Uterus (tissue), 4 donors: Measurements from ENCODE around the gene SLC8A2. TPM values are rescaled to one million over a fixed set of nuclear protein-coding genes. Genes with fewer than 3 reads are reported as not detected.

Experiments
- DNase-seq, 2 donors: peaks; one replicate each; pipeline ENCODE4 v3.0.0-alpha.2; 2019 to 2020
- H3K27ac ChIP-seq, 2 donors: fragments of 200-600 bp; sonication (generic); 1 replicate in 1 of 2; 2 replicates in 1 of 2; pipeline ENCODE4 v1.5.1; 2016 to 2018
- H3K27me3 ChIP-seq, 2 donors: fragments of 200-600 bp; sonication (generic); one replicate each; pipeline ENCODE4 v1.5.1; 2018 to 2019; ENCODE audit warnings: control low read depth in 1 of 2
- H3K36me3 ChIP-seq, 2 donors: fragments of 200-600 bp; sonication (generic); one replicate each; pipeline ENCODE4 v1.5.1; 2019; ENCODE audit warnings: control low read depth in 1 of 2
- H3K4me1 ChIP-seq, 2 donors: fragments of 200-600 bp; sonication (generic); one replicate each; pipeline ENCODE4 v1.5.1; 2018 to 2019; ENCODE audit warnings: control low read depth in 1 of 2
- H3K4me3 ChIP-seq, 2 donors: fragments of 200-600 bp; sonication (generic); 1 replicate in 1 of 2; 2 replicates in 1 of 2; pipeline ENCODE4 v1.5.1; 2018 to 2019; ENCODE audit warnings: mild to moderate bottlenecking in 1 of 2
- H3K9me3 ChIP-seq, 2 donors: fragments of 200-600 bp; sonication (generic); one replicate each; pipeline ENCODE4 v1.5.1; 2019; ENCODE audit warnings: control low read depth in 1 of 2
- CTCF ChIP-seq, 4 experiments: fragments of 200-600 bp in 2 of 4; fragments of 450-650 bp in 2 of 4; sonication (generic) in 2 of 4; IDR thresholded peaks; one replicate each; pipeline ENCODE4 v1.5.1; 2016 to 2019; ENCODE audit warnings: antibody characterized with exemption in 4 of 4, mild to moderate bottlenecking in 2 of 4, moderate library complexity in 1 of 4
- POLR2A ChIP-seq, 2 donors: fragments of 450-650 bp; IDR thresholded peaks; one replicate each; pipeline ENCODE4 v1.6.1; 2016; ENCODE audit warnings: antibody characterized with exemption in 2 of 2, mild to moderate bottlenecking in 1 of 2, moderate library complexity in 1 of 2
- intact Hi-C: fragments of 100-400 bp; cut with DNase I; formaldehyde crosslinking; loops from one replicate; pipeline ENCODE4 v1.15.1; 2023; ENCODE audit warnings: low total_unique reads
- total RNA-seq, 4 donors: library from RNA; depleted of rRNA in 3 of 4; stranded (reverse); fragments of >200 nt in 3 of 4; gene quantifications; one replicate each; pipeline versions ENCODE4 v1.1.0 to v1.2.4, GENCODE V29; 2014 to 2023
- donor health status: DM: yes; HTN: yes; CAD: no.

The SLC8A2 gene
- total RNA-seq, 4 donors from 2014 or later = 3.4 to 17.8 (median 11.0) TPM

GRCh38 chr19:47438793-47439220, 32.9 kb downstream of the SLC8A2 start:
- intact Hi-C loops = no loop called here
- H3K4me3 ChIP-seq = no peak overlapping the region
- TF ChIP-seq CTCF (IDR thresholded peaks at IDR 0.05) = no peak
- no peak for TF ChIP-seq POLR2A (IDR thresholded peaks at IDR 0.05)
- no peaks in the 10 kb centered on the region for H3K36me3 ChIP-seq
- no peaks in the 10 kb centered on the region for H3K4me1 ChIP-seq
- H3K9me3 ChIP-seq = no peaks in the 10 kb centered on the region
- no peak overlapping the region for H3K27ac ChIP-seq
- no peak for DNase-seq
- no peaks in the 10 kb centered on the region for H3K27me3 ChIP-seq

- no peak for TF ChIP-seq POLR2A (IDR thresholded peaks at IDR 0.05)
- no peak for TF ChIP-seq CTCF (IDR thresholded peaks at IDR 0.05)
- H3K27me3 ChIP-seq = no peaks in the 10 kb centered on the region
These were observed 34.2 kb downstream of the SLC8A2 start for GRCh38 chr19:47437500-47437899.

GRCh38 chr19:47436712-47437401, 34.8 kb downstream of the SLC8A2 start:
- Histone ChIP-seq H3K27ac (no peak overlapping the region), H3K4me3 (no peak overlapping the region), H3K9me3 (no peaks in the 10 kb centered on the region), H3K4me1 (no peaks in the 10 kb centered on the region), H3K27me3 (no peaks in the 10 kb centered on the region), H3K36me3 (no peaks in the 10 kb centered on the region)
- intact Hi-C loops = loop anchor here (2.0 kb wide), 1 partner anchor 262 kb away; no protein-coding TSS in a partner anchor
- DNase-seq = peak; percentile 76 to 82
- TF ChIP-seq POLR2A (IDR thresholded peaks at IDR 0.05) = no peak
- peak; percentile 89 to 96 (median 94) for TF ChIP-seq CTCF (IDR thresholded peaks at IDR 0.05)

More at GRCh38 chr19:47437500-47437899, 34.2 kb downstream of the SLC8A2 start:
- Histone ChIP-seq H3K36me3 (no peaks in the 10 kb centered on the region), H3K4me1 (no peaks in the 10 kb centered on the region), H3K4me3 (no peak overlapping the region), H3K9me3 (no peaks in the 10 kb centered on the region), H3K27ac (no peak overlapping the region)
- intact Hi-C loops = loop anchor here (2.0 kb wide), 1 partner anchor 261 kb away; no protein-coding TSS in a partner anchor
- no peak for DNase-seq

GRCh38 chr19:47435883-47436417, 35.7 kb downstream of the SLC8A2 start:
- TF ChIP-seq POLR2A (IDR thresholded peaks at IDR 0.05) (no peak), CTCF (IDR thresholded peaks at IDR 0.05) (no peak)
- Histone ChIP-seq H3K27ac (no peak overlapping the region), H3K4me1 (no peaks in the 10 kb centered on the region), H3K9me3 (no peaks in the 10 kb centered on the region), H3K4me3 (no peak overlapping the region), H3K27me3 (no peaks in the 10 kb centered on the region), H3K36me3 (no peaks in the 10 kb centered on the region)
- intact Hi-C loops = loop anchor here (2.0 kb wide), 1 partner anchor 263 kb away; no protein-coding TSS in a partner anchor
- DNase-seq = no peak

- Histone ChIP-seq H3K9me3 (no peaks in the 10 kb centered on the region), H3K27me3 (no peaks in the 10 kb centered on the region), H3K4me3 (no peak overlapping the region), H3K27ac (no peak overlapping the region), H3K4me1 (no peaks in the 10 kb centered on the region), H3K36me3 (no peaks in the 10 kb centered on the region)
- DNase-seq = no peak
- TF ChIP-seq CTCF (IDR thresholded peaks at IDR 0.05) (no peak), POLR2A (IDR thresholded peaks at IDR 0.05) (no peak)
- intact Hi-C loops = no loop called here
These were observed 36.5 kb downstream of the SLC8A2 start for GRCh38 chr19:47435196-47435595.
